IMR-90 (cell line): ENCODE measurements around the gene NF1.

ENCODE experiments used
- BHLHE40 ChIP-seq: fragments of 150-350 bp; IDR thresholded peaks from 2 replicates; pipeline ENCODE4 v1.6.1; 2016; ENCODE audit warnings: mild to moderate bottlenecking, low read depth, low read length
- CEBPB ChIP-seq: IDR thresholded peaks from 2 replicates; pipeline ENCODE4 v1.6.1; 2012; ENCODE audit warnings: low read depth, low read length, improper control_type of control experiment
- MAZ ChIP-seq: IDR thresholded peaks from 2 replicates; pipeline ENCODE4 v1.6.1; 2012; ENCODE audit warnings: low read depth, mild to moderate bottlenecking, low read length, improper control_type of control experiment, moderate library complexity, borderline replicate concordance
- NFE2L2 ChIP-seq: fragments of 150-350 bp; IDR thresholded peaks from 2 replicates; pipeline ENCODE4 v1.6.1; 2016; ENCODE audit warnings: low read depth, mild to moderate bottlenecking, low read length
- POLR2A ChIP-seq: IDR thresholded peaks from 2 replicates; pipeline ENCODE4 v1.6.1; 2012; ENCODE audit warnings: mild to moderate bottlenecking, low read depth, low read length
- RCOR1 ChIP-seq: IDR thresholded peaks from 2 replicates; pipeline ENCODE4 v1.6.1; 2012; ENCODE audit warnings: mild to moderate bottlenecking, low read length, improper control_type of control experiment; ENCODE audit not compliant: insufficient replicate concordance
- SMC3 ChIP-seq: fragments of 150-350 bp; IDR thresholded peaks from 2 replicates; pipeline ENCODE4 v1.6.1; 2016; ENCODE audit warnings: low read depth, mild to moderate bottlenecking, antibody characterized with exemption, low read length, moderate library complexity
- TF ChIP-seq, protein P1 (sequence below): conservative IDR thresholded peaks from 2 replicates; pipeline ENCODE4 v1.5.1; 2012; ENCODE audit warnings: mild to moderate bottlenecking, low read depth, low read length, improper control_type of control experiment

GRCh38 chr17:31387438-31387837 lies 292.7 kb downstream of the NF1 start:
- TF ChIP-seq POLR2A (no peak), RCOR1 (no peak), SMC3 (no peak), MAZ (no peak), NFE2L2 (no peak), BHLHE40 (no peak), CEBPB (no peak)
- TF ChIP-seq, protein P1, sequence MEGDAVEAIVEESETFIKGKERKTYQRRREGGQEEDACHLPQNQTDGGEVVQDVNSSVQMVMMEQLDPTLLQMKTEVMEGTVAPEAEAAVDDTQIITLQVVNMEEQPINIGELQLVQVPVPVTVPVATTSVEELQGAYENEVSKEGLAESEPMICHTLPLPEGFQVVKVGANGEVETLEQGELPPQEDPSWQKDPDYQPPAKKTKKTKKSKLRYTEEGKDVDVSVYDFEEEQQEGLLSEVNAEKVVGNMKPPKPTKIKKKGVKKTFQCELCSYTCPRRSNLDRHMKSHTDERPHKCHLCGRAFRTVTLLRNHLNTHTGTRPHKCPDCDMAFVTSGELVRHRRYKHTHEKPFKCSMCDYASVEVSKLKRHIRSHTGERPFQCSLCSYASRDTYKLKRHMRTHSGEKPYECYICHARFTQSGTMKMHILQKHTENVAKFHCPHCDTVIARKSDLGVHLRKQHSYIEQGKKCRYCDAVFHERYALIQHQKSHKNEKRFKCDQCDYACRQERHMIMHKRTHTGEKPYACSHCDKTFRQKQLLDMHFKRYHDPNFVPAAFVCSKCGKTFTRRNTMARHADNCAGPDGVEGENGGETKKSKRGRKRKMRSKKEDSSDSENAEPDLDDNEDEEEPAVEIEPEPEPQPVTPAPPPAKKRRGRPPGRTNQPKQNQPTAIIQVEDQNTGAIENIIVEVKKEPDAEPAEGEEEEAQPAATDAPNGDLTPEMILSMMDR, result no peak
